IPS-NIHi7 (cell line): ENCODE measurements around the gene CALML4.
"Not testable (repeated sequence)": the region's sequence is repeated elsewhere in the genome, so short reads cannot be mapped to it uniquely, and the experiment has no call there.

Experiments
- DNase-seq: peaks from one replicate; pipeline ENCODE4 v3.0.0; 2012; ENCODE audit warnings: mixed read lengths; ENCODE audit errors: extremely low spot score

CALML4 gene

GRCh38 chr15:68191555-68191954 is 13.6 kb downstream of the CALML4 start:
- no peak for DNase-seq

GRCh38 chr15:68190048-68190447 is 15.1 kb downstream of the CALML4 start:
- no peak for DNase-seq

GRCh38 chr15:68188647-68189046 is 16.5 kb downstream of the CALML4 start:
- DNase-seq: no peak

GRCh38 chr15:68187559-68187958 is 17.6 kb downstream of the CALML4 start:
- no peak for DNase-seq

DNA sequence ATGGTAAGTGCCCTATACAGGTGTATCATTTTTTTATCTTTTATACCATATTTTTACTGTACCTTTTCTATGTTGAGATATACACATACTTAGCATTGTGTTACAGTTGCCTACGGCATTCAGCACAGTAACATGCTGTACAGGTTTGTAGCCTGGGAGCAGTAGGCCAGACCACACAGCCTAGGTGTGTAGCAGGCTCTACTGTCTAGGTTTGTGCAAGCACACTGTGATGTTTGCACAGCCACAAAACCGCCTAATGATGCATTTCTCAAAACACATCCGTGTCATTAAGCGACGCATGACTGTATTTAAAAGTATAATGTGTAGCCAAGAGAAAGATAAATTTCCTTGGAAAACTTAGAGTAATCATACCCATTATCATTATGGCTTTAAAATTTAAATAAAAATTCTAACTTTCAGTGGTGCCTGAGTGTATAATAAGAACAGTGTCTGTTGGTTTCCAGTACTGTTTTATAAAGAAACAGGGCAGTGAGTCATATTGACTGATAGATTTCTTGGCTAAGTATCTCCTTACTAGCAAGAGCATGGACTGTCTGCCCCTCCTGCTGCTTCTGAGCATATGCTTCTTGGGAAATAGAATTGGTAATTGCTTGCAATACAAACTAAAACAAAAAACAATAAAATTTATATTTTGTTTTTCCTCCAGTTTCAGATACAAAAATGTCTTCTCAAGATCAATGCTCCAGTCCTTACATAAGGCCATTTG is 18.3 kb downstream of the CALML4 start:
- DNase-seq: no peak

DNA sequence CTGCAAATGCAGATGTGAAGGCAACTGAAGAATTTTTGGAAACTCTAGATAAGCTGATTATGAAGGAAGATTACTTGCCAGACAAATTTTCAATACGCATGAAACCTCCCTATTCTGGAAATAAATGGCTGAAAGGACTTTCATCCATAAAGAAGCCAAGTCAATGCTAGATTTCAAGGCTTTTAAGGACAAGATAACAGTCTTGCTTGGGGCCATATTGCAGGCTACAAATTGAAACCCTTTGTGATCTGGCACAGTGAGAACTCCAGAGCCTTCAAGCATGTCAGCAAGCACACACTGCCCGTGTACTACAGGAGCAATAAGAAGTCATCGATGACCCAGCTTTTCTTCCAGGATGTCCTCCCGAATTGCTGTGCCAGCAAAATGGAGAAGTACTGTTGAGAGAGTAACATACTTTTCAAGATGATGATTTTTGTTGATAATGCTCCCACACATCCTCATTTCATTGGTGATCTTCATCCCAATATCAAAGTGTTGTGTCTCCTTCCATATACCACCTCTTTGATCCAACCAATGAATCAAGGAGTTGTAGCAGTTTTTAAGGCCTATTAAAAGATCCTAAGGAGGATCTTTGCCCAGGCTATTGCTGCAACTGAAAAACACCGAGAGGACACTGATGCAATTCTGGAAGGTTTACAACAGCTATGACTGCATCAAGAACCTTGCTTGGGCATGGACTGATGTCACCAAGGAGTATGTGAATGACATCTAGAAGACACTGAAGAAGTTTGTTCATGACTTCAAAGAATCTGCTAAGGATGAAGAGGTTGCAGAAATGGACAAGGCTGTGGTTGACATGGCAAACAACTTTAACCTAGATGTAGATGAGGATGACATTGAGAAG is 20.3 kb downstream of the CALML4 start:
- no peak for DNase-seq

DNA sequence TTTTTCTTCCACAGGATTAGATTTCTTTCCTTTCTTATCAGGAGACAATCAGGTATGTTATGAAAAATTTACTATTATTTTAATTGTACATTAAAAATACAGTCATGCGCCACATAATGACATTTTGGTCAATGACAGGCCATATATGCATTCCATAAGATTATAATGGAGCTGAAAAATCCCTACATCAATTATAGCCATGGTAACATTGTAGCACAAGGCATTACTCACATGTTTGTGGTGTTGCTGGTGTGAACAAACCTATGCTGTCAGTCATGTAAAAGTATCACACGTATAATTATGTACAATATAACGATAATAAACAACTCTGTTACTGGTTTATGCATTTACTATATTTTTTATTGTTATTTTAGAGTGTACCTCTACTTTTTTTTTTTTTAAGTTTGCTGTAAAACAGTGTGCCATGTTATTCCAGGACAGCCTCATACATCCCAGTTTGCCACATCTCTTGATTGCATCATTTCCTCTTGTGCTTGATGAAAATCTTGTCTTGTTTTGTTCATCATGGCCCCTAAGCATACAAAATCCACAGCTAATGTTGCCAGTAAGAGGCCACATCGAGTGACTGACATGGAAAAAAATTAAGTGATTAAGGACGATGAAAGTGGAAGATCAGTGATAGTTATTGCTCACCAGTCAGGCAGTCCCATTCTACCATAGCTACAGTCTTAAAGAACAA is 21.4 kb downstream of the CALML4 start:
- no peak for DNase-seq

- no peak for DNase-seq
These were observed 27.4 kb downstream of the CALML4 start for GRCh38 chr15:68177742-68178141.

DNA sequence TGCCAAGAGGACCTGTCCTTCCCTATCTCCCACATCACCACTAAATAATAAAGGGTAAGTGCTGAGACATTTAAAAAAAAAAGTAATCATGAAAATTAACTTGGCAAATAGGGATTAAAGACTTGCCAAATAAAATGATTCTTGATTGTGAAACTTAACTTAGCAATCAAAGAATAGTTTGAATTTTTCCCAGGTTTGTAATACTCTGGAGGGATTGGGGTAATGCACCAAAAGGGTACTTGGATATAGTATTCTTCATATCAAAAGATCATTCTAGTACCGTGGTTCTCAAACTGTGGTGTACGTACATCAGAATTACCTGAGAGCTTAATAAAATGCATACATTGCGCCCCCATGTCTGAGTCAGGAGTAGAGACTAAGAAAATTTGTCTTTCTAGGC is 28.5 kb downstream of the CALML4 start:
- DNase-seq: no peak

GRCh38 chr15:68175526-68175925 is 29.6 kb downstream of the CALML4 start:
- DNase-seq: no peak

- DNase-seq: no peak
These were observed 32.0 kb downstream of the CALML4 start for GRCh38 chr15:68173119-68173518.

DNA sequence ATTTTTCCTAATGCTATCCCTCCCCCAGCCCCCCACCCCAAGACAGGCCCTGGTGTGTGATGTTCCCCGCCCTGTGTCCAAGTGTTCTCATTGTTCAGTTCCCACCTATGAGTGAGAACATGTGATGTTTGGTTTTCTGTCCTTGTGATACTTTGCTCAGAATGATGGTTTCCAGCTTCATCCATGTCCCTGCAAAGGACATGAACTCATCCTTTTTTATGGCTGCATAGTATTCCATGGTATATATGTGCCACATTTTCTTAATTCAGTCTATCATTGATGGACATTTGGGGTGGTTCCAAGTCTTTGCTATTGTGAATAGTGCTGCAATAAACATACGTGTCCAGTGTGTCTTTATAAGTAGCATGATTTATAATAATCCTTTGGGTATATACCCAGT is 33.1 kb downstream of the CALML4 start:
- not testable (repeated sequence) for DNase-seq

- no peak for DNase-seq
These were observed 38.3 kb downstream of the CALML4 start for GRCh38 chr15:68166847-68167246.

DNA sequence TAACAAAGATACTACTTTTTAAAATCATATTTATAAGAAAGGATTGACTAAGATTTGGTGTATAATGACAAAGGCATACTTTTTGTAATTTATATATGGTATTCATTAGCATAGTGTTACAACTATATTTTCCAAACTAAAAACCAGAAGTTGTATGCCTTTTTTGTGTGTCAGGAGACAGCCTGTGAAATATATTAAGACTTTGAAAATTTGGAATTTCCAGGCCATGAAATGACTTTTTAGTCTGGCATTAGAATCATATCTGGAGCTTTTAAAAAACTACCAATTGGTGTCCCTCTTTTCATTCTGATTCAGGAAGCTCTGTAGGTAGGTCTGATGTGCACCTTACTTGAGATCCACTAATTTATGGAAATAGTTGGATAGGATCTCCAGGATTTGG is 41.9 kb downstream of the CALML4 start:
- DNase-seq: no peak

DNA sequence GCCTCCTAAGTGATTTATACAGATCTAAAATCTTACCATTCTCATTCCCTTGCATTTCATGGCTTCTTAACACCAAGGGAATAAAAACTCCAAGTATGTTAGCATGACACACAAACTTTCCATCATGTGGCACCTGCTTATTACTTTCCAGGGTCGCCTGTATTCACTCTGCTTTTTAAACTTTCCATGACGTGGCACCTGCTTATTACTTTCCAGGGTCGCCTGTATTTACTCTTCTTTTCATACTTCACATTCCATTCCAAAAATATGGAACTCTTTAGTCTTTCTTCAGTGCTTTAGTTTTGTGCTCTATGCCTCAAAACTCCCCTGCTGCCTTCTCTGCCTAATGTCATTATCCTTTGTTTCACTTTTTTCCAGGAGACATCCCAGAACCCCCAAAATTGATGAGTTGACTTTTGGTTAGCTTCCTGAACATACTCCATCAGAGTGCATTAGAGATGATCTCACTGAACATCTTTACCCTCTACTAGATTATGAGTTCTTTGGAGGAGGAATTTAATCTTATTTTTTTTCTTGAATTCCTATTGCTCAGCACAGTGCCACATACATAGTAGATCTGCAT is 47.0 kb downstream of the CALML4 start:
- DNase-seq: no peak

DNA sequence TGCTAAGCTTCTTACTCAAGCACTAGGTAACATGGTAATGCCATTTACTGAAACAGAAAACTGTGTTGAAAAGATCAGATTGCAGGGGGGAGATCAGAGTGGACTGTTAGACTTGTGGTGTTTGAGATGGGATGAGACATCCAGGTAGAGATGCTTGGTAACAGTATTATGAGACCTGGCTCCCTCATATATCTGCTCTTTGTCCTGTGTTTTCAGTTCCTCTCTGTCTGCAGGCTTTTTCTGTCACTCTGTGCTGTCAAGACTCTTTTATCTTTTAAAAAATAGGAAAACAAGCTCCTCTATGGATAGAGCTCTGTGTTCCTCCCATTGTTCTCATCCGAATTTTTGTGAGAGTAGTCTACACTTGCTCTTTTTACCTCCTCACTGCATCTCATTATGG is 48.1 kb downstream of the CALML4 start:
- DNase-seq: no peak

GRCh38 chr15:68154923-68155559 is 50.1 kb downstream of the CALML4 start:
- peak; percentile 46 for DNase-seq

- DNase-seq: no peak
These were observed 52.8 kb downstream of the CALML4 start for GRCh38 chr15:68152342-68152741.

- DNase-seq: no peak
These were observed 53.9 kb downstream of the CALML4 start for GRCh38 chr15:68151277-68151676.

GRCh38 chr15:68150187-68150586 is 54.9 kb downstream of the CALML4 start:
- no peak for DNase-seq

DNA sequence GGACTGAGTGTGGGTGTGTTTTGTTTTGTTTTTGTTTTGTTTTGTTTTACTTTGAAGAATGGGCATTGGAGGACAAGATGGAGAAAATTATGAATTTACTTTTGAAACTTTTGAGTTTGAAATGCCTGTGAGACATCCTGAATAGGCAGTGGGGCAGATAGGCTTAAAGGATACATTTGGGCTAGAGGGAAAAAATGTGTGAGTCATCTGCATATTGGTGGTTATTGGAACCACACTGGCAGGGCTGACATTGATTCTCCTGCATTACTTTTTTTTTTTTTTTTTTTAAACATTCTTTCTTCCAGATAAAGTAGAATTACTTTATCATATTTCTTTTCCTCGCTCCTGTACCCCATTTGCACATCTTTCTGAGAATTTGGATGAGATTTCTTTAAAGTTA is 56.1 kb downstream of the CALML4 start:
- no peak for DNase-seq

DNA sequence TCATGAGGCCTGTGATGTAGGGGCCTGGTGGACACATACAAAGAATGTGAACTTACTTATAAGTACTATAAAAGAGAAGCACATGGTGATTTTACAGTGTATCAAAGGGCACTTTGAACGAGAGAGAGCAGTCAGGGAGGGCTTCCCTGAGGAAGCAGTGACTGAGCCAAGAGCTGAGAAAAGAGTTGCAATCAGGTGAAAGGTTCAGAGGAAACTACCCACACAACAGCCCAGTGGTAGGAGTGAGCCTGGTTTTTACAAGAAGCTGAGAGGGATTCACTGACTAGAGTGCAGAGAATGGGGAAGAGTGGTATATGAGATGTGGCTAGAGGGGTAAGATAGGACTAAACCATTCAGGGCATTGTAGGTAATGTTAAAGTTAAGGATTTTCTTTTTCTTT is 57.1 kb downstream of the CALML4 start:
- no peak for DNase-seq
